ENCODE results near the gene HNF1A. TPM values are rescaled to one million over a fixed set of nuclear protein-coding genes. Genes with fewer than 3 reads are reported as not detected.

HNF1A gene
- total RNA-seq, 1 donor from 2014 or later: 15.1 TPM

DNA sequence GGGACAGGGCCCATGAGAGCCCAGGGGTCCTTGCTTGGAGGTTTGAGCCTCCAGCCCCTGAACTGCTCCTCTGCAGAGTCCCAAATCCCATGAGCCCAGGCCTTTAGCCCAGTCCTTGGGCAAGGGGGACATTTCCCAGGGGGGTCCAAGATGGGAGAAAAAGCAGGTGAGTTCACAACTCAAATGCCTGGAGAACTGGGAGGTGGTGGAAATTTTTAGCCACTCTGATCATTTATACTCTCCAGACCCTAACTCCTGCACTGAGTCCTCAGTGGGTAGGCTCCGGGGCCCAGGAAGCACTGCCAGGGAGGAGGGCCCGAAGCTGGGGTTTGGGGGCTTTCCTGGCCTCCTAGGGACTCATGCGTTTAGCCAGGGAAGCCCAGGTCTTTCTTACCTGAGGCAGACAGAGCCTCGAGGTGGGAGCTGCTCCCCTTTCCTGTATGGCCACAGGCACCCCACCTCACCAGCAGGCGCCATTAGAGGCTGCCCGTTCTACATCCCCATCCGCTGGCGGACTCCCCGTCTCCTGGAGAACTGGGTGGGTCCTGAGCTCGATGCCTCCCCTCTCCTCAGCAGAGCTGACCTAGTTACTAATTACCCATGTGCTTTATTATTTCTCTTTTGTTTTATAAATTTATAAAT is 998 bp downstream of the HNF1A start:
- peak overlapping the region; percentile 91 for H3K4me3 Mint-ChIP-seq (ENCODE audit: low read depth)
- H3K4me1 Mint-ChIP-seq (ENCODE audit: low read depth): peaks cover 45% of the 10 kb centered on the region
- no peaks in the 10 kb centered on the region for H3K27me3 Mint-ChIP-seq
- TF ChIP-seq, protein P1, sequence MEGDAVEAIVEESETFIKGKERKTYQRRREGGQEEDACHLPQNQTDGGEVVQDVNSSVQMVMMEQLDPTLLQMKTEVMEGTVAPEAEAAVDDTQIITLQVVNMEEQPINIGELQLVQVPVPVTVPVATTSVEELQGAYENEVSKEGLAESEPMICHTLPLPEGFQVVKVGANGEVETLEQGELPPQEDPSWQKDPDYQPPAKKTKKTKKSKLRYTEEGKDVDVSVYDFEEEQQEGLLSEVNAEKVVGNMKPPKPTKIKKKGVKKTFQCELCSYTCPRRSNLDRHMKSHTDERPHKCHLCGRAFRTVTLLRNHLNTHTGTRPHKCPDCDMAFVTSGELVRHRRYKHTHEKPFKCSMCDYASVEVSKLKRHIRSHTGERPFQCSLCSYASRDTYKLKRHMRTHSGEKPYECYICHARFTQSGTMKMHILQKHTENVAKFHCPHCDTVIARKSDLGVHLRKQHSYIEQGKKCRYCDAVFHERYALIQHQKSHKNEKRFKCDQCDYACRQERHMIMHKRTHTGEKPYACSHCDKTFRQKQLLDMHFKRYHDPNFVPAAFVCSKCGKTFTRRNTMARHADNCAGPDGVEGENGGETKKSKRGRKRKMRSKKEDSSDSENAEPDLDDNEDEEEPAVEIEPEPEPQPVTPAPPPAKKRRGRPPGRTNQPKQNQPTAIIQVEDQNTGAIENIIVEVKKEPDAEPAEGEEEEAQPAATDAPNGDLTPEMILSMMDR (IDR thresholded peaks at IDR 0.05; ENCODE audit: unreplicated experiment): no peak
- H3K27ac Mint-ChIP-seq: peak overlapping the region; percentile 98
- no peaks in the 10 kb centered on the region for H3K9me3 Mint-ChIP-seq (ENCODE audit: low read depth)
- peaks cover 6% of the 10 kb centered on the region for H3K36me3 Mint-ChIP-seq (ENCODE audit: insufficient read depth)
- no peak for DNase-seq (ENCODE audit: low spot score, unreplicated experiment)

DNA sequence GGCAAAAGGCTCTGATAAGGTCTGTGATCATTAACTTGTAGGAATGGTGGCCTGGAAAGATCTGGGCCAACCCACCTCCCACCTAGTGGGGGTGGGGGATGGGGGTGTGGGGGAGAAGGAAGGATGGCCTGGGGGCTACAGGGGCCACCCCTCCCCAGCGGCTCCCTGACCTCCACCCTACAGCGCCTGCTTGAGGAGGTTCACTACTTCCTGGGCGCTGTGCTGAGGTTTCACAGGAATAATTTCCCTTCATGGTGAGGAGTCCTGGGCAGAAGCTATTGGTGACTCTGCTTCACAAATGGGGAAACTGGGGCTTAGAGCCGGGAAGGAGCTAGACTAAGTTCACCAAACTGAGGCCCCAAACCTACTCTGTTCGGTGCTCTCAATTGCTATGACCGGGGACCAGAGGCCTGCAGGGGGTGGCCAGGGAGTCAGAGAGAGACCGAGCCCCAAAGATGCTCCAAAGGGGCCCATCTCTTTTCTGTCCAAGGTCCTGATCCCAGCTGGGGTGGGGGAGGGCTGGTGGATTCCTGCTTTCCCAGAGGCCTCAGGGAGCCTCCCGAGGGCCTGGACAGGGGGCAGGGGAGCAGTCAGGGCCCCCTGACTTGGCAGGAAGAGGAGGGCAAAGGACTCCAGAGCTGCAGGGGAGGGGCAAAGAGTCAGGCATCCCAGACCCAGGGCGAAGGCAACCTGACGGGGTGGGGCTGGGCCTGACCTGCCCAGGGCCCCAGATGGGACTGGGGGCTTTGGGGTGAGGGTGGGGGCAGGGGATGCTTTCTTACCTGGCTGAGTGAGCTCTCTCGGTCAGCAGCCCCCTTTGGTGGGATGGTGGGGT is 1.7 kb downstream of the HNF1A start:
- peak; percentile 55 for DNase-seq (ENCODE audit: low spot score, unreplicated experiment)
- H3K36me3 Mint-ChIP-seq (ENCODE audit: insufficient read depth): peaks cover 5% of the 10 kb centered on the region
- H3K4me1 Mint-ChIP-seq (ENCODE audit: low read depth): peaks cover 47% of the 10 kb centered on the region
- no peaks in the 10 kb centered on the region for H3K27me3 Mint-ChIP-seq
- H3K9me3 Mint-ChIP-seq (ENCODE audit: low read depth): no peaks in the 10 kb centered on the region
- TF ChIP-seq, protein P1 (IDR thresholded peaks at IDR 0.05; ENCODE audit: unreplicated experiment): no peak
- peak overlapping the region; percentile 98 for H3K27ac Mint-ChIP-seq
- H3K4me3 Mint-ChIP-seq (ENCODE audit: low read depth): peak overlapping the region; percentile 91

DNA sequence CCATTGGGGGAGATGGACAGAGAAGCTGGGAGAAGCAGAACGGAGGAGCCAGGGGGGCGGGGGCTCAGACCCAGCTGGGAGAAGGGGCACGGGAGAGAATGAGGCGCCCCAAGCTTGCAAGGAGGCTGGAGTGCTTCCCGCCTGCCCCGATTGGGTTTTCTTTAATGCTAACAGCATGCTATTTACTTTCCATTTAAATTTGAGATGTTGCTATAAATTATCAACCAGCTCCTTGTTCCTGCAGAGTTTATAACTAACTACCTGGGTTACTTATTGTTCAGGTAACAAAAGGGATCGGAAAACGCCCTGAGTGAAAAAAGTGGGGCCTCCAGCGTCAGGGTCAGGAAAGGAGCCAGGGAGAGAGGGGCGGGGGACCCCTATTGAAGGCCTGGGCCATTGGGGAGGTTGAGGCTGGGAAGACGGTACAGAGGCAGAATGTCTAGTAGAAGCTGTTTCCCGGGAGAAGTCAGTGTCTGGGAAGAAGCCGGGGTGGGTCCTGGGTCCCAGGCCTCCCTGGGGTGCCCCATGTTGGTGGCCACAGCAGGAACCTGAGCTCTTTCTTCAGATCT is 2.5 kb downstream of the HNF1A start:
- Mint-ChIP-seq H3K27ac (peak overlapping the region; percentile 98), H3K36me3 (ENCODE audit: insufficient read depth) (peaks cover 5% of the 10 kb centered on the region), H3K4me3 (ENCODE audit: low read depth) (peak overlapping the region; percentile 91), H3K4me1 (ENCODE audit: low read depth) (peaks cover 47% of the 10 kb centered on the region), H3K27me3 (no peaks in the 10 kb centered on the region), H3K9me3 (ENCODE audit: low read depth) (no peaks in the 10 kb centered on the region)
- TF ChIP-seq, protein P1 (IDR thresholded peaks at IDR 0.05; ENCODE audit: unreplicated experiment): no peak
- peak; percentile 41 for DNase-seq (ENCODE audit: low spot score, unreplicated experiment)

DNA sequence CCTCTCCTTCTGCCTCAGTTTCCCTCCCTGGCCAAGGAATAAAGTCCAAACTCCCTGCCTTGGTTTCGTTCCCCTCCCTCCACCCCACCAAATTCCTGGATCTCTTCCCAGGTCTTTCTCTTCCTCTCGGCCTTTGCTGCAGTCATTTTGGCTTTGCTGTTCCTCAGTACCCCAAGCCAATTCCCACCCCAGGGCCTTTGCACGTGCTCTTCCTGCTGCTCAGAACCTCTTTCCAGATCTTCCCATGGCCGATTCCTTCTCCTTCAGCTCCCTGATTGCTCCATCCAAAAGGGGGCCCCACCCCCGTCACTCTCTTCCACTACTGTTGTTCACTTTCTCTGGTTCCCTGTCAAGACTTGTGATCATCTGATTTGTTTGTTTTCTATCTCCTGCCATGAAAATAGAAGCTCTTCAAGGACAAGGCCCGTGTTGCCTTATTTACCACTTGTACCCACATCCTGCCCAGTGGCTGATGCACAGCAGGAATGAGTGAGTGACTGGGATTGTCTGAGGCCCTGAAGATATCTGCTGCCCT is 3.1 kb downstream of the HNF1A start:
- H3K4me1 Mint-ChIP-seq (ENCODE audit: low read depth): peaks cover 47% of the 10 kb centered on the region
- TF ChIP-seq, protein P1 (IDR thresholded peaks at IDR 0.05; ENCODE audit: unreplicated experiment): no peak
- peak overlapping the region; percentile 98 for H3K27ac Mint-ChIP-seq
- peaks cover 3% of the 10 kb centered on the region for H3K36me3 Mint-ChIP-seq (ENCODE audit: insufficient read depth)
- H3K27me3 Mint-ChIP-seq: no peaks in the 10 kb centered on the region
- H3K4me3 Mint-ChIP-seq (ENCODE audit: low read depth): peak overlapping the region; percentile 91
- H3K9me3 Mint-ChIP-seq (ENCODE audit: low read depth): no peaks in the 10 kb centered on the region
- DNase-seq (ENCODE audit: low spot score, unreplicated experiment): no peak

DNA sequence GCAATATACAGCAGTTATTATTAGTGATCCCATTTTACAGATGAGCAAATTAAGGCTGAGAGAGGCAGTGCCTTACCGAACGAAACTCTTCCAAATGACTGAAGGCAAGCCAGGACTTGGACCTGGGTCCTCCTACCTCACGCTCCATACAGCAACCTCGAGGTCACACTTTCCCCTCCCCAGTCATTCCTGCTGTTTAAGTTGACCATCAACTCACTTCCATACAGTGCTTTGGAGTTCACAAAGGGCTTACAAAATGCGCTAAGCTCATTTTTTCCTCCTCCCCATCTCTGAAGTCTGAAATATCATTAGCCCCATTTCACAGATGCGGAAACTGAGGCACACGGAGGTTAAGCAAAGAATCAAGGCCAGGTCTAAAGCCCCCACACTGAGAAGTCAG is 4.3 kb downstream of the HNF1A start:
- H3K36me3 Mint-ChIP-seq (ENCODE audit: insufficient read depth): peaks cover 2% of the 10 kb centered on the region
- TF ChIP-seq, protein P1 (IDR thresholded peaks at IDR 0.05; ENCODE audit: unreplicated experiment): no peak
- no peaks in the 10 kb centered on the region for H3K9me3 Mint-ChIP-seq (ENCODE audit: low read depth)
- H3K4me1 Mint-ChIP-seq (ENCODE audit: low read depth): peaks cover 40% of the 10 kb centered on the region
- DNase-seq (ENCODE audit: low spot score, unreplicated experiment): no peak
- H3K4me3 Mint-ChIP-seq (ENCODE audit: low read depth): peak overlapping the region; percentile 40
- H3K27ac Mint-ChIP-seq: peak overlapping the region; percentile 84
- no peaks in the 10 kb centered on the region for H3K27me3 Mint-ChIP-seq
